MM.1S (cell line): ENCODE results near the gene MAGEF1.

ENCODE experiments used
- DNase-seq: peaks from one replicate; pipeline ENCODE4 v3.0.0-alpha.2; 2015
- H2AFZ ChIP-seq: fragments of 300-600 bp; sonication (generic); 2 replicates; pipeline ENCODE4 v1.6.0; 2016; ENCODE audit warnings: antibody characterized with exemption, low read length
- H3F3A ChIP-seq: fragments of 300-600 bp; sonication (generic); 2 replicates; pipeline ENCODE4 v1.6.1; 2016; ENCODE audit warnings: mild to moderate bottlenecking, antibody characterized with exemption, low read length, moderate library complexity, mixed read lengths; ENCODE audit not compliant: insufficient read depth
- H3K27ac ChIP-seq: fragments of 300-600 bp; sonication (generic); 2 replicates; pipeline ENCODE4 v1.5.1; 2016; ENCODE audit warnings: mild to moderate bottlenecking, low read length
- H3K27me3 ChIP-seq: fragments of 300-600 bp; sonication (generic); replicated peaks from 2 replicates; pipeline ENCODE4 v1.6.0; 2016; ENCODE audit warnings: low read length; ENCODE audit not compliant: insufficient read depth
- H3K36me3 ChIP-seq: fragments of 300-600 bp; sonication (generic); replicated peaks from 2 replicates; pipeline ENCODE4 v1.6.1; 2016; ENCODE audit warnings: mild to moderate bottlenecking, low read length, mixed read lengths; ENCODE audit not compliant: insufficient read depth
- H3K4me1 ChIP-seq: fragments of 300-600 bp; sonication (generic); 2 replicates; pipeline ENCODE4 v1.6.1; 2016; ENCODE audit warnings: low read length, mixed read lengths
- H3K4me2 ChIP-seq: fragments of 300-600 bp; sonication (generic); 2 replicates; pipeline ENCODE4 v1.6.0; 2016; ENCODE audit warnings: low read depth, low read length
- H3K4me3 ChIP-seq: fragments of 300-600 bp; sonication (generic); 2 replicates; pipeline ENCODE4 v1.5.1; 2016; ENCODE audit warnings: low read length, mixed read lengths
- H3K79me2 ChIP-seq: fragments of 300-600 bp; sonication (generic); 2 replicates; pipeline ENCODE4 v1.6.1; 2016; ENCODE audit warnings: mixed run types, low read length, mixed read lengths
- H3K9ac ChIP-seq: fragments of 300-600 bp; sonication (generic); 2 replicates; pipeline ENCODE4 v1.6.1; 2016; ENCODE audit warnings: low read length, mixed read lengths
- H3K9me2 ChIP-seq: fragments of 300-600 bp; sonication (generic); replicated peaks from 2 replicates; pipeline ENCODE4 v1.6.1; 2016; ENCODE audit warnings: mild to moderate bottlenecking, low read length, mixed read lengths; ENCODE audit not compliant: insufficient read depth
- H3K9me3 ChIP-seq: fragments of 300-600 bp; sonication (generic); replicated peaks from 2 replicates; pipeline ENCODE4 v1.6.1; 2016; ENCODE audit warnings: mild to moderate bottlenecking, low read length, mixed read lengths; ENCODE audit not compliant: insufficient read depth
- H4K20me1 ChIP-seq: fragments of 300-600 bp; sonication (generic); 2 replicates; pipeline ENCODE4 v1.6.1; 2016; ENCODE audit warnings: mild to moderate bottlenecking, low read length, moderate library complexity, mixed read lengths; ENCODE audit not compliant: insufficient read depth
- EZH2 ChIP-seq: fragments of 300-600 bp; sonication (generic); optimal IDR thresholded peaks from 2 replicates; pipeline ENCODE3; 2017; ENCODE audit warnings: low read depth, mild to moderate bottlenecking, antibody characterized with exemption, low read length, mixed read lengths
- EZH2phosphoT487 ChIP-seq: fragments of 300-600 bp; sonication (generic); IDR thresholded peaks from 2 replicates; pipeline ENCODE4 v1.6.1; 2018; ENCODE audit warnings: antibody characterized with exemption, low read length
- TF ChIP-seq, protein P1 (sequence below): fragments of 300-600 bp; sonication (generic); IDR thresholded peaks from 2 replicates; pipeline ENCODE4 v1.5.1; 2016; ENCODE audit warnings: antibody characterized with exemption, low read length, mixed read lengths

The MAGEF1 gene

DNA sequence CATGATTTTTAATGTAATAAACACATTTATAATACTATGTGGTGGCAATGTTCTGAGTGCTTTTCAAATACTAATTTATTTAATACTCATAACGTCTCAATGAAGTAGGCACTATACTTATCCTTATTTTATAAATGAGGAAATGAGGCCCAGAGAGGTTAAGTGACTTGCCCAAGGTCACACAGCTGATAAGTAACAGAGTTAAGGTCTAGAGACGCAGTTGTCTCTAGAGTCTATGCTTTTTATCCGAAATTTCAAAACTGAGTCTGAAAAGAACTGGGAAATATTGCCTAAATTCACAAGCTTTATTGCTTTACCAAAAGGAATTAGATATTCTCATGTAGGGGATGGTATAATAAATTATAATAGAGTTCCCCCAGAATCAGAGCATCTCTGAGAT lies 31.4 kb upstream of the MAGEF1 start:
- Histone ChIP-seq H3K9ac (no peak overlapping the region), H3K4me1 (no peaks in the 10 kb centered on the region), H3K9me3 (no peaks in the 10 kb centered on the region), H2AFZ (no peak overlapping the region), H3K27ac (no peak overlapping the region), H3K4me3 (no peak overlapping the region), H3K9me2 (no peaks in the 10 kb centered on the region), H3K36me3 (no peaks in the 10 kb centered on the region), H3F3A (no peaks in the 10 kb centered on the region), H3K27me3 (no peaks in the 10 kb centered on the region), H3K79me2 (no peaks in the 10 kb centered on the region), H3K4me2 (no peak overlapping the region), H4K20me1 (no peaks in the 10 kb centered on the region)
- TF ChIP-seq, protein P1, sequence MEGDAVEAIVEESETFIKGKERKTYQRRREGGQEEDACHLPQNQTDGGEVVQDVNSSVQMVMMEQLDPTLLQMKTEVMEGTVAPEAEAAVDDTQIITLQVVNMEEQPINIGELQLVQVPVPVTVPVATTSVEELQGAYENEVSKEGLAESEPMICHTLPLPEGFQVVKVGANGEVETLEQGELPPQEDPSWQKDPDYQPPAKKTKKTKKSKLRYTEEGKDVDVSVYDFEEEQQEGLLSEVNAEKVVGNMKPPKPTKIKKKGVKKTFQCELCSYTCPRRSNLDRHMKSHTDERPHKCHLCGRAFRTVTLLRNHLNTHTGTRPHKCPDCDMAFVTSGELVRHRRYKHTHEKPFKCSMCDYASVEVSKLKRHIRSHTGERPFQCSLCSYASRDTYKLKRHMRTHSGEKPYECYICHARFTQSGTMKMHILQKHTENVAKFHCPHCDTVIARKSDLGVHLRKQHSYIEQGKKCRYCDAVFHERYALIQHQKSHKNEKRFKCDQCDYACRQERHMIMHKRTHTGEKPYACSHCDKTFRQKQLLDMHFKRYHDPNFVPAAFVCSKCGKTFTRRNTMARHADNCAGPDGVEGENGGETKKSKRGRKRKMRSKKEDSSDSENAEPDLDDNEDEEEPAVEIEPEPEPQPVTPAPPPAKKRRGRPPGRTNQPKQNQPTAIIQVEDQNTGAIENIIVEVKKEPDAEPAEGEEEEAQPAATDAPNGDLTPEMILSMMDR: no peak
- TF ChIP-seq EZH2phosphoT487 (no peak), EZH2 (no peak)
- no peak for DNase-seq

DNA sequence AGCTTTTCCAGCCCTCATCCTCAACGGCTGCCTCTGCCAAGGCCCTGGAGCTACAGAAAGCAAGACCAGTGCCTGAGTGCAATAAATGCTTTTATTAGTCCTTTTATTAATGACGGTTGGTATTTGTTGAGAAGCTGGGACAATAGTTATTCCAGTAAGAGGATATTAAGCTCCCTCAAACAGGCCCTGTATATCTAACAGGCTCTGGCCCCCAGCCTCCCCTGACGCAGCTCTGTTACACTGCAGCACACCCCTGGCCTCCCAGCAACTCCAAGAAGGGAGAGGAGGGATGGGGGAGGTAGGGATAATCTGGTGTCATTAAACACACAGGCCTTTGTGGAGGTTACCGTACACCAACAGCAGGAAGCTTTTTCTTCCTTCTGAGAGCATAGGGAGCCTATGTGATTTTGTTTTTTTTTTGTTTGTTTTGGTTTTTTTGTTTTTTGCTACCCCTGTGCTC lies 30.8 kb upstream of the MAGEF1 start:
- Histone ChIP-seq H4K20me1 (no peaks in the 10 kb centered on the region), H3K27me3 (no peaks in the 10 kb centered on the region), H3K4me1 (no peaks in the 10 kb centered on the region), H3K9me3 (no peaks in the 10 kb centered on the region), H3K4me3 (no peak overlapping the region), H3K9ac (no peak overlapping the region), H3F3A (no peaks in the 10 kb centered on the region), H3K9me2 (no peaks in the 10 kb centered on the region), H2AFZ (no peak overlapping the region), H3K4me2 (no peak overlapping the region), H3K27ac (no peak overlapping the region), H3K36me3 (no peaks in the 10 kb centered on the region), H3K79me2 (no peaks in the 10 kb centered on the region)
- TF ChIP-seq EZH2phosphoT487 (no peak), EZH2 (no peak)
- TF ChIP-seq, protein P1: no peak
- DNase-seq: no peak

DNA sequence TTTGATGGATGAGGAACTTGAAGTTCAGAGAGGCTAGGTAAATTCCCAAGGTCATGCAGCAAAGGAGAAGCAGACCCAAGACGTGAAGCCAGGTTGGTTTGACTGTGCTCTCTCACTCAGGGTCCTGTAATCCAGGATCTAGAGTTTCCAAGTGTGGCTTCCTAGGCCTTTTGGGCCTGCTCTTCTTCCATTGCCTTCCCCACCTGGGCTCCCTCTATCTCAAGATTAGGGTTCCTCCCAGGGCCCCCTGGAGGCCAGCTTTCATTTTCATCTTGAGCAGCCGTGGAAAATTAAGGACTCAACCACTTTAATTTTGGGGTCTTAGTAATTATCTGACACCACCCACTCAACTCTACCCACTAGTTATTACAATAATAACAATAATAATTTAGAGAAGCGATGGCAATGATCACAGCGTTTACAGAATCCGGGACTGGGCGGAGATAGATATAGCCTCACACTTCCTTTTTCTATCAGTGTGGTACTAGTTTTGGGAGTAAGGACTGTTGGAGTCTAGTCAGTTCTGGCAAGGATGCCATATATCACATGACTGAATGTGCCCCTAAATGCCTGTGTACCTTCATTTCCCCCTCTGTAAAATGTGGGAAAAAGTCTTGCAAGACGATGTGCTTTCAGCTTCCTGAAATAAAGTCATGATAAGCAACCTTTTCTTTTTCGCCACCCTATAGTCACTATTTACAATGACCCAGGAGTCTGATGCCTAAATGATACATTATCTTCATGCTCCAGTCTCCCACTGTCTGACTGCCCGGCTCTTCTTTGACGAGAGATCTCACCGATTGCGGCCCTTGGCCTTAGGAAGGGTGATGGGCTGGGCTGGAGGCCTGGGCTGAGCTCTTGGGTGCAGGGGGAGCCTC lies 30.2 kb upstream of the MAGEF1 start:
- Histone ChIP-seq H3K4me1 (no peaks in the 10 kb centered on the region), H3K36me3 (no peaks in the 10 kb centered on the region), H3K9me3 (no peaks in the 10 kb centered on the region), H4K20me1 (no peaks in the 10 kb centered on the region), H3K79me2 (no peaks in the 10 kb centered on the region), H3F3A (no peaks in the 10 kb centered on the region), H3K4me3 (no peak overlapping the region), H3K27me3 (no peaks in the 10 kb centered on the region), H3K9me2 (no peaks in the 10 kb centered on the region), H3K4me2 (no peak overlapping the region), H3K9ac (no peak overlapping the region), H3K27ac (no peak overlapping the region), H2AFZ (no peak overlapping the region)
- no peak for DNase-seq
- TF ChIP-seq, protein P1: no peak
- TF ChIP-seq EZH2phosphoT487 (no peak), EZH2 (no peak)
